Myometrial cell (primary cell): ENCODE measurements around the gene CTAGE15. TPM values are rescaled to one million over a fixed set of nuclear protein-coding genes. Genes with fewer than 3 reads are reported as not detected.

Experiments used
- total RNA-seq: library from RNA; depleted of rRNA; stranded (reverse); fragments of >200 nt; gene quantifications from 2 replicates; pipeline ENCODE4 v1.2.3, GENCODE V29; 2015

CTAGE15 gene
- not detected in 2 replicates for total RNA-seq

GRCh38 chr7:143571501-143571900 lies at the start of gene CTAGE15:
CTAGE15 (plus strand) TSS chr7:143571801; CDS start chr7:143571818, 17 bp downstream.

DNA sequence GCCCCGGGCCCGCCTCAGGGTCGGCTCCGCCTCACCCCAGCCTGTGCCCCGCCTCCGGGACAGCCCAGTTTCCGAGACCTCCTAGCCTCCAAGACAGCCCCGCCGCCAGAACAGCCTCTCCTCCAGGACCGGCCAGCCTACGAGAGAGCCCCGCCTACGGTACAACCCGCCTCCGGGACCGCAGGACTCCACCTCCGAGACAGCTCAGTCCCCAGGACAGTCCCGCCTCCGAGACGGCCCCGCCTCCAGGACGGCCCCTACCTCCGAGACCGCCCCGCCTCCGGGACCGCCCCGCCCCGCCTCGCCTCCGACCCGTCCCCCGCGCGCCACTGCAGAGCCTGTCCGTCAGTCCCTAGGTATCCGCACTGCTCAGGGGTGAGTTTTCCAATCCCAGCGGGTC lies 49.0 kb downstream of the CTAGE15 start, which contains the start of gene TCAF2:
Gene TCAF2 (plus strand): TSS at position 329 of the 400 bp plus-strand sequence.

Other genes starting within 250 kb of the CTAGE15 start
- gene FAM131B, start 209.1 kb upstream of the CTAGE15 start, total RNA-seq, result 0.53 and 1.2 TPM in 2 replicates
- 201 and 204 TPM in 2 replicates for gene ZYX, start 190.5 kb upstream of the CTAGE15 start, total RNA-seq
- not detected in 2 replicates for gene EPHA1, start 162.9 kb upstream of the CTAGE15 start, total RNA-seq
- gene TAS2R60, start 128.3 kb upstream of the CTAGE15 start, total RNA-seq, result not detected in 2 replicates
- gene TAS2R41, start 93.9 kb upstream of the CTAGE15 start, total RNA-seq, result not detected in 2 replicates
- gene TCAF2, start 49.2 kb downstream of the CTAGE15 start, total RNA-seq, result 0.89 and 3.2 TPM in 2 replicates
- 0.35 TPM in 1 of 2 replicates, not detected in the other for gene CTAGE6, start 185.9 kb downstream of the CTAGE15 start, total RNA-seq